ENCODE measurements around the gene PFKFB4. TPM values are rescaled to one million over a fixed set of nuclear protein-coding genes. Genes with fewer than 3 reads are reported as not detected.

PFKFB4 gene
- total RNA-seq, 3 donors from 2014 or later (not counting 1 experiment from before 2014, with no cell fraction given) = 2.4 to 4.3 (median 3.6) TPM

- H3K27me3 ChIP-seq (ENCODE audit: control insufficient read depth, insufficient read depth, low read length) = no peaks in the 10 kb centered on the region
- no peak for ATAC-seq
- Mint-ChIP-seq H3K27me3 (ENCODE audit: low read depth in 2 of 2) (no peaks in the 10 kb centered on the region), H3K36me3 (no peaks in the 10 kb centered on the region), H3K4me1 (peaks cover 8 to 19% of the 10 kb centered on the region in 2 donors), H3K9me3 (no peaks in the 10 kb centered on the region), H3K27ac (no peak overlapping the region), H3K4me3 (no peak overlapping the region)
- H3K9me3 ChIP-seq (ENCODE audit: control insufficient read depth, insufficient read depth, low read length) = no peaks in the 10 kb centered on the region
- intact Hi-C loops (cut with micrococcal nuclease) = no loop called here
- H3K4me3 ChIP-seq (ENCODE audit: low read length) = no peak overlapping the region
- TF ChIP-seq CTCF (IDR thresholded peaks at IDR 0.05) = no peak
- no peaks in the 10 kb centered on the region for H3K36me3 ChIP-seq (ENCODE audit: control insufficient read depth, insufficient read depth, low read length)
- H3K27ac ChIP-seq (ENCODE audit: low read length) = no peak overlapping the region
- peak in 1 of 2 donors; percentile 59 for DNase-seq
- 34% methylated on average over 7 of the region's 8 CpGs for WGBS (ENCODE audit: insufficient coverage)
- peaks cover 50% of the 10 kb centered on the region for H3K4me1 ChIP-seq (ENCODE audit: control insufficient read depth, insufficient read depth, low read length)
Observed at GRCh38 chr3:48514431-48515227, 42.0 kb downstream of the PFKFB4 start.

- Histone ChIP-seq H3K4me1 (ENCODE audit: control insufficient read depth, insufficient read depth, low read length) (peaks cover 31% of the 10 kb centered on the region), H3K4me3 (ENCODE audit: low read length) (no peak overlapping the region), H3K27me3 (ENCODE audit: control insufficient read depth, insufficient read depth, low read length) (no peaks in the 10 kb centered on the region), H3K27ac (ENCODE audit: low read length) (no peak overlapping the region), H3K36me3 (ENCODE audit: control insufficient read depth, insufficient read depth, low read length) (no peaks in the 10 kb centered on the region), H3K9me3 (ENCODE audit: control insufficient read depth, insufficient read depth, low read length) (no peaks in the 10 kb centered on the region)
- intact Hi-C loops (cut with micrococcal nuclease) = no loop called here
- ATAC-seq (no peak), DNase-seq (no peak)
- no peak for TF ChIP-seq CTCF (IDR thresholded peaks at IDR 0.05)
- H3K4me3 Mint-ChIP-seq = no peak overlapping the region
- no peaks in the 10 kb centered on the region for H3K9me3 Mint-ChIP-seq
- no peak overlapping the region for H3K27ac Mint-ChIP-seq
- no peaks in the 10 kb centered on the region for H3K36me3 Mint-ChIP-seq
- H3K4me1 Mint-ChIP-seq = peaks cover 8 to 12% of the 10 kb centered on the region in 2 donors
- WGBS (ENCODE audit: insufficient coverage) = 92% methylated on average over 1 of the region's 4 CpGs
- no peaks in the 10 kb centered on the region for H3K27me3 Mint-ChIP-seq (ENCODE audit: low read depth in 2 of 2)
Observed at GRCh38 chr3:48511551-48511950, 45.1 kb downstream of the PFKFB4 start.

- Histone ChIP-seq H3K4me3 (ENCODE audit: low read length) (no peak overlapping the region), H3K36me3 (ENCODE audit: control insufficient read depth, insufficient read depth, low read length) (no peaks in the 10 kb centered on the region), H3K9me3 (ENCODE audit: control insufficient read depth, insufficient read depth, low read length) (no peaks in the 10 kb centered on the region), H3K27ac (ENCODE audit: low read length) (no peak overlapping the region), H3K27me3 (ENCODE audit: control insufficient read depth, insufficient read depth, low read length) (no peaks in the 10 kb centered on the region), H3K4me1 (ENCODE audit: control insufficient read depth, insufficient read depth, low read length) (peaks cover 31% of the 10 kb centered on the region)
- Mint-ChIP-seq H3K9me3 (no peaks in the 10 kb centered on the region), H3K27me3 (ENCODE audit: low read depth in 2 of 2) (no peaks in the 10 kb centered on the region), H3K4me1 (peaks cover 8 to 24% of the 10 kb centered on the region in 2 donors), H3K36me3 (no peaks in the 10 kb centered on the region), H3K4me3 (peak overlapping the region; percentile 35), H3K27ac (peak overlapping the region in 1 of 2 donors; percentile 57)
- 41% methylated on average over 10 of the region's 10 CpGs for WGBS (ENCODE audit: insufficient coverage)
- DNase-seq (peak; percentile 56 to 88), ATAC-seq (peak; percentile 82 to 85 (median 84))
- peak; percentile 50 for TF ChIP-seq CTCF (IDR thresholded peaks at IDR 0.05)
- intact Hi-C loops (cut with micrococcal nuclease) = loop anchor here (1.0 to 5.0 kb wide), 3 partner anchors 40 to 106 kb away; a partner anchor contains a TSS
Observed at GRCh38 chr3:48507256-48508061, 49.1 kb downstream of the PFKFB4 start.
